K562 (cell line): ENCODE results near the gene SCAMP5. TPM values are rescaled to one million over a fixed set of nuclear protein-coding genes. Genes with fewer than 3 reads are reported as not detected.

Source experiments
- AFF4 ChIP-seq: sonication (generic); formaldehyde crosslinking; IDR thresholded peaks from 2 replicates; pipeline ENCODE4 v1.8.0; 2023; ENCODE audit warnings: mild to moderate bottlenecking, missing genetic modification reagents
- ARID4B ChIP-seq: sonication (generic); formaldehyde crosslinking; IDR thresholded peaks from 2 replicates; pipeline ENCODE4 v1.8.0; 2022; ENCODE audit warnings: mild to moderate bottlenecking, missing genetic modification reagents
- BCL6 ChIP-seq: fragments of 250-450 bp; sonication (Bioruptor Pico); IDR thresholded peaks from 2 replicates; pipeline ENCODE4 v1.4.0; 2020
- CHD2 ChIP-seq: IDR thresholded peaks from 2 replicates; pipeline ENCODE4 v1.6.1; 2011; ENCODE audit warnings: low read depth, low read length
- HCFC1 ChIP-seq: IDR thresholded peaks from 2 replicates; pipeline ENCODE4 v1.6.1; 2012; ENCODE audit warnings: low read depth, low read length, improper control_type of control experiment
- HDAC2 ChIP-seq: fragments of 450-650 bp; IDR thresholded peaks from 2 replicates; pipeline ENCODE4 v1.6.1; 2016; ENCODE audit warnings: mild to moderate bottlenecking
- KAT7 ChIP-seq: sonication (generic); formaldehyde crosslinking; IDR thresholded peaks from 2 replicates; pipeline ENCODE4 v1.8.0; 2022; ENCODE audit warnings: missing genetic modification reagents, mild to moderate bottlenecking, borderline replicate concordance
- NRF1 ChIP-seq, 2 experiments: fragments of 450-650 bp; IDR thresholded peaks in 1 of 2; conservative IDR thresholded peaks in 1 of 2; 2 replicates each; pipeline ENCODE4 v1.6.1; 2014; ENCODE audit warnings: mild to moderate bottlenecking in 2 of 2
- RB1 ChIP-seq: fragments of 450-650 bp; IDR thresholded peaks from 2 replicates; pipeline ENCODE4 v1.6.1; 2017; ENCODE audit warnings: low read depth, mild to moderate bottlenecking
- SIN3A ChIP-seq, 2 experiments: fragments of 150-350 bp in 1 of 2; IDR thresholded peaks; 2 replicates each; pipeline ENCODE4 v1.6.1; 2011 to 2016; ENCODE audit warnings: borderline replicate concordance in 2 of 2, low read depth in 2 of 2, low read length in 2 of 2, mild to moderate bottlenecking in 2 of 2, moderate library complexity in 2 of 2; ENCODE audit not compliant: control insufficient read depth in 1 of 2
- SMAD4 ChIP-seq: fragments of 250-450 bp; sonication (Bioruptor Pico); conservative IDR thresholded peaks from 2 replicates; pipeline ENCODE4 v1.8.0; 2021; ENCODE audit warnings: inconsistent platforms, mild to moderate bottlenecking, moderate library complexity
- SPI1 ChIP-seq: IDR thresholded peaks from 2 replicates; pipeline ENCODE4 v1.6.1; 2011; ENCODE audit warnings: low read depth, low read length, control low read depth, borderline replicate concordance
- SRF ChIP-seq, 2 experiments: fragments of 250-450, 450-650 bp in 1 of 2; sonication (Bioruptor Pico) in 1 of 2; sonication (generic) in 1 of 2; formaldehyde crosslinking; IDR thresholded peaks; 2 replicates each; pipeline versions ENCODE4 v1.5.0 to v1.5.1; 2020 to 2022; ENCODE audit warnings: mild to moderate bottlenecking in 1 of 2, missing genetic modification reagents in 1 of 2
- TBP ChIP-seq: optimal IDR thresholded peaks from 2 replicates; pipeline ENCODE3; 2011; ENCODE audit warnings: low read depth, low read length, improper control_type of control experiment
- ZNF175 ChIP-seq: fragments of 200-800 bp; sonication (Bioruptor generic); IDR thresholded peaks from 2 replicates; pipeline ENCODE4 v1.6.1; 2016; ENCODE audit warnings: low read depth, mild to moderate bottlenecking, missing genetic modification characterization, missing compliant biosample characterization
- ZNF584 ChIP-seq: fragments of 200-800 bp; sonication (Bioruptor generic); IDR thresholded peaks from 2 replicates; pipeline ENCODE4 v1.6.1; 2016; ENCODE audit warnings: low read depth, mild to moderate bottlenecking, missing genetic modification characterization, missing compliant biosample characterization
- ZNF644 ChIP-seq: fragments of 200-800 bp; sonication (Bioruptor generic); IDR thresholded peaks from 2 replicates; pipeline ENCODE4 v1.6.1; 2016; ENCODE audit warnings: low read depth, missing genetic modification characterization, missing compliant biosample characterization
- polyA plus RNA-seq, 8 experiments: library from polyadenylated mRNA; depleted of rRNA in 4 of 8; stranded (reverse) in 5 of 8; unstranded in 3 of 8; fragments of >200 nt; fragmentation: Nextera tagmentation in 2 of 8; fragmentation: Illumina TruSeq in 1 of 8; extraction: Ambion mirVana in 2 of 8; extraction: Trizol in 1 of 8; gene quantifications; 2 replicates each; pipeline versions ENCODE4 v1.2.1 to v1.2.3, GENCODE V29; 2011 to 2014; ENCODE audit warnings: inconsistent platforms in 1 of 8, missing spikeins in 1 of 8
- total RNA-seq, 7 experiments: library from RNA; depleted of rRNA in 6 of 7; stranded (reverse); fragments of >200 nt in 6 of 7; fragmentation: Illumina TruSeq in 2 of 7; extraction: Trizol in 2 of 7; gene quantifications; 2 replicates each; pipeline versions ENCODE4 v1.2.1 to v1.2.3, GENCODE V29; 2011 to 2021; ENCODE audit warnings: low replicate concordance in 1 of 7
- TF ChIP-seq, protein P1 (sequence below): fragments of 200-800 bp; sonication (Bioruptor generic); IDR thresholded peaks from 2 replicates; pipeline ENCODE4 v1.6.1; 2017; ENCODE audit warnings: missing genetic modification characterization, missing compliant biosample characterization

Gene SCAMP5
- total and polyA plus RNA-seq, 9 of the 15 experiments (the other 6 are each of a cell fraction or from before 2014, with no cell fraction given): 0.09 to 0.29 (median 0.19) TPM; not detected in 5

- TF ChIP-seq RB1: peak; percentile 84
- TF ChIP-seq AFF4 (CRISPR knock-in tag): peak; percentile 81; the same call in 1 of the 2 replicates
- TF ChIP-seq ARID4B (CRISPR knock-in tag): peak; percentile 86
- peak; percentile 95 for TF ChIP-seq ZNF644
- TF ChIP-seq SIN3A (IDR thresholded peaks at IDR 0.05; ENCODE audit: borderline replicate concordance in 2 of 2, control insufficient read depth in 1 of 2, low read depth in 2 of 2, low read length in 2 of 2): peak; percentile 85 to 91; a peak in 2 of 4 replicates
- no peak for TF ChIP-seq BCL6 (CRISPR knock-in tag)
- TF ChIP-seq, protein P1, sequence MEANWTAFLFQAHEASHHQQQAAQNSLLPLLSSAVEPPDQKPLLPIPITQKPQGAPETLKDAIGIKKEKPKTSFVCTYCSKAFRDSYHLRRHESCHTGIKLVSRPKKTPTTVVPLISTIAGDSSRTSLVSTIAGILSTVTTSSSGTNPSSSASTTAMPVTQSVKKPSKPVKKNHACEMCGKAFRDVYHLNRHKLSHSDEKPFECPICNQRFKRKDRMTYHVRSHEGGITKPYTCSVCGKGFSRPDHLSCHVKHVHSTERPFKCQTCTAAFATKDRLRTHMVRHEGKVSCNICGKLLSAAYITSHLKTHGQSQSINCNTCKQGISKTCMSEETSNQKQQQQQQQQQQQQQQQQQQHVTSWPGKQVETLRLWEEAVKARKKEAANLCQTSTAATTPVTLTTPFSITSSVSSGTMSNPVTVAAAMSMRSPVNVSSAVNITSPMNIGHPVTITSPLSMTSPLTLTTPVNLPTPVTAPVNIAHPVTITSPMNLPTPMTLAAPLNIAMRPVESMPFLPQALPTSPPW: peak; percentile 61
- TF ChIP-seq TBP: peak; percentile 64
- TF ChIP-seq NRF1 (conservative IDR thresholded peaks at IDR 0.05 in 1 of 2, IDR thresholded peaks at IDR 0.05 in 1 of 2): peak; percentile 56 to 60; a peak in 3 of 4 replicates
- peak; percentile 68; the same call in 1 of the 2 replicates for TF ChIP-seq ZNF175
- TF ChIP-seq SMAD4 (CRISPR knock-in tag): peak; percentile 69
- TF ChIP-seq HDAC2: peak; percentile 81
- TF ChIP-seq KAT7 (CRISPR knock-in tag): peak; percentile 45; the same call in 1 of the 2 replicates
- TF ChIP-seq CHD2: peak; percentile 97
- peak; percentile 58; the same call in 1 of the 2 replicates for TF ChIP-seq ZNF584 (CRISPR knock-in tag)
- TF ChIP-seq SRF (CRISPR knock-in tag; IDR thresholded peaks at IDR 0.05): peak in 1 of 2 experiments; percentile 77; a peak in 2 of 4 replicates
- TF ChIP-seq SPI1: peak; percentile 48; the same call in 1 of the 2 replicates
- TF ChIP-seq HCFC1: peak; percentile 11; the same call in 1 of the 2 replicates
Observed at GRCh38 chr15:74995182-74995778, at the start of gene SCAMP5 (continued).
